B cell (primary cell): ENCODE data around the gene VIL1.

ENCODE experiments used
- CTCF ChIP-seq: fragments of 200-600 bp; IDR thresholded peaks from one replicate; pipeline ENCODE4 v1.8.0; 2022; ENCODE audit warnings: antibody characterized with exemption, mild to moderate bottlenecking
- EZH2 ChIP-seq: IDR thresholded peaks from 2 replicates; pipeline ENCODE4 v1.6.1; 2012; ENCODE audit warnings: borderline replicate concordance, low read depth, mild to moderate bottlenecking, moderate library complexity, low read length; ENCODE audit not compliant: insufficient read depth, poor library complexity, severe bottlenecking

DNA sequence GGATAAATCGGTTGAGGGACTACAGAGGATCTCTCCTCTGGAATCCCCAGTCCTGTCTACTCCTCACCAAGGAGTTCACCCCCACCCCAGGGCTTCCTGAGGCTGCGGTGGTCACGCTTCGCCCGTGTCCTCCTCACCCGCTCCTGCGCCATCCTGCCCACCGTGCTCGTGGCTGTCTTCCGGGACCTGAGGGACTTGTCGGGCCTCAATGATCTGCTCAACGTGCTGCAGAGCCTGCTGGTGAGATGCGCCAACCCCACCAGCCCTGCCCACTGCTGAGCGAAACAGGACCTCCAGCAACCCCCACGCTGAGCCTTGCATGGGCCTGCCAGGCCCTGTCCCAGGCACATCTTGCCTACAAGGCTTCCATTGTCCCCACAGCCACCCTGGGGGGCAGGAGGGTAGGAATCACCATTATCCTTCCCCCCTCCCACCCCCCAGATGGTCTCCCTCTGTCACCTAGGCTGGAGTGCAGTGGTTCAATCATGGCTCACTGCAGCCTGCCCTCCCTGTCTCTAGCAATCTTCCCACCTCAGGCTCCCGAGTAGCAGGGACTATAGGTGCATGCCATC, 25.9 kb upstream of the VIL1 start:
- TF ChIP-seq CTCF (no peak), EZH2 (no peak)
